GM06990 (cell line): ENCODE measurements around the gene MRPS27.

ENCODE experiments used
- DNase-seq: peaks from one replicate; pipeline ENCODE4 v3.0.0-alpha.2; 2011; ENCODE audit not compliant: insufficient read length; ENCODE audit errors: extremely low read depth
- H3K27me3 ChIP-seq: replicated peaks from 2 replicates; pipeline ENCODE4 v1.6.0; 2011; ENCODE audit warnings: low read length; ENCODE audit not compliant: control insufficient read depth, insufficient read depth
- H3K36me3 ChIP-seq: 2 replicates; pipeline ENCODE4 v1.5.1; 2011; ENCODE audit warnings: low read length; ENCODE audit not compliant: control insufficient read depth, insufficient read depth
- H3K4me3 ChIP-seq: replicated peaks from 2 replicates; pipeline ENCODE4 v1.5.1; 2011; ENCODE audit warnings: low read depth, mild to moderate bottlenecking, control low read depth, low read length
- TF ChIP-seq, protein P1 (sequence below): IDR thresholded peaks from 2 replicates; pipeline ENCODE4 v1.5.1; 2011; ENCODE audit warnings: low read length, control low read depth, mild to moderate bottlenecking, inconsistent platforms; ENCODE audit not compliant: insufficient read depth, poor library complexity, severe bottlenecking

The MRPS27 gene

DNA sequence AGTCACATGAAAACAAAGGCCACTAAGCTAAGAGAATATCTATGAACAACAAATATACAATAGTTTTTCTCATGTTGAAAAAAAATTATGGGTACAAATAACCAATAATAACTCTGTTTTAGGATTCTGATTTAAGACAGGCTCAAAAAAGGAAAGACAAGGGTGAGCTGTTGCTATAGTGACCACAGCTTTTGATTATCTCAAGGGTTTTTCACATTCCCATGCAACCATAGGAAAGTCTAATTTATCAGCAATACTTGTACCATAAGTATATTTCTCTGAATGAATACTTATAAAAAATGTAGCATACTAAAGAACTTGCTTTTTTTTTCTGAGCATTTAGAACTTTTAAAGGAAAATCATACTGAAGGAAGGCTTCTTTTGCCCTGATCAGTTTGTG lies 68.0 kb downstream of the MRPS27 start:
- no peaks in the 10 kb centered on the region for H3K27me3 ChIP-seq
- no peak overlapping the region for H3K4me3 ChIP-seq
- TF ChIP-seq, protein P1, sequence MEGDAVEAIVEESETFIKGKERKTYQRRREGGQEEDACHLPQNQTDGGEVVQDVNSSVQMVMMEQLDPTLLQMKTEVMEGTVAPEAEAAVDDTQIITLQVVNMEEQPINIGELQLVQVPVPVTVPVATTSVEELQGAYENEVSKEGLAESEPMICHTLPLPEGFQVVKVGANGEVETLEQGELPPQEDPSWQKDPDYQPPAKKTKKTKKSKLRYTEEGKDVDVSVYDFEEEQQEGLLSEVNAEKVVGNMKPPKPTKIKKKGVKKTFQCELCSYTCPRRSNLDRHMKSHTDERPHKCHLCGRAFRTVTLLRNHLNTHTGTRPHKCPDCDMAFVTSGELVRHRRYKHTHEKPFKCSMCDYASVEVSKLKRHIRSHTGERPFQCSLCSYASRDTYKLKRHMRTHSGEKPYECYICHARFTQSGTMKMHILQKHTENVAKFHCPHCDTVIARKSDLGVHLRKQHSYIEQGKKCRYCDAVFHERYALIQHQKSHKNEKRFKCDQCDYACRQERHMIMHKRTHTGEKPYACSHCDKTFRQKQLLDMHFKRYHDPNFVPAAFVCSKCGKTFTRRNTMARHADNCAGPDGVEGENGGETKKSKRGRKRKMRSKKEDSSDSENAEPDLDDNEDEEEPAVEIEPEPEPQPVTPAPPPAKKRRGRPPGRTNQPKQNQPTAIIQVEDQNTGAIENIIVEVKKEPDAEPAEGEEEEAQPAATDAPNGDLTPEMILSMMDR: no peak

DNA sequence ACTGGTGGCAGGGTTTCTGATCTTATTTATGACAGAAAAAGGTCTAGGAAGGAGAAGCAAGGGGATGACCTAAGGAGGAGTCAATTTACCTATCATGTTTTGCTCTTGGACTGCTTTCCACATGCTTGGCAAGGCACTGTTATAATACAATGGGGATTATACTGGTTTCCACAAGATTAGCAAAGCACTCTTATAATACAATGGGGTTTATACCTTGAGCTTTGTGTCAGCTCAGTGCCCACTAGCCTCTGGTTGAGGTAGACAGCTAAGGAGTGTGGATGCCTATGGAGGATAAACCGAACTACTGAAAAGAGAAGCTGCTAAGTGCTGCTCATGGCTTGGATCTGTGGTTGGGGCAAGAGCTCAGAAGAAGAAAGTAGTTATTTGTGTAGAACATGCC lies 68.7 kb downstream of the MRPS27 start:
- TF ChIP-seq, protein P1: no peak
- H3K27me3 ChIP-seq: no peaks in the 10 kb centered on the region
- no peak for DNase-seq
- H3K36me3 ChIP-seq: peaks cover 1% of the 10 kb centered on the region
- H3K4me3 ChIP-seq: no peak overlapping the region

More for the DNA sequence above, 68.0 kb downstream of the MRPS27 start:
- DNase-seq: no peak
- peaks cover 1% of the 10 kb centered on the region for H3K36me3 ChIP-seq

DNA sequence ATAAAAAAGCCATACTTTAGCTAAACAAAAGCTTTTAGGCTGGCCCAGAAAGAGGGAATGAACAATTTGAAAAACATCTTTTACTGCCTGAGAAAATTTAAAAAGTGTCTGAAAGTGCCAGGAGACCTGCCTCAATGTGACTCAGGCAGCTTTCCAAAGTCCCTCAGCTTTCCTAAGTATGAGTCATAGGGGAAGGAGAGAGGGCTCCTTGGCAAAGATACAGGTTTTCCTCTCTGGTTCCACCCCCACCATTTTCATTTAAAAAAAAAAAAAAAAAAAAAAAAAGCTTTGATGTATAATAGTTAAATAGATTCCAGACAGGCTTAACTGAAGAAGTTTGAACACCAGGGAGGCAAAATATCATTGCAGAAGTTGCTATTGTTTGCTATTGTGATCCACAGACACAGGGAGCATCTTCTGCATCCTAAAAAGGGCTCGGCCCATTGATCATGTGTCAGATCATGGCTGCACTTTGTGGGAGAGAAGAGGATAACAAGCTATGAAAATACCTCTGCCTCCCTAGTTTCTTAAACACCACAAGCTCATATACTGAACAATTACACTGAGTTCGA lies 71.5 kb downstream of the MRPS27 start:
- Histone ChIP-seq H3K36me3 (peaks cover 1% of the 10 kb centered on the region), H3K27me3 (no peaks in the 10 kb centered on the region), H3K4me3 (no peak overlapping the region)
- TF ChIP-seq, protein P1: no peak
- DNase-seq: no peak

DNA sequence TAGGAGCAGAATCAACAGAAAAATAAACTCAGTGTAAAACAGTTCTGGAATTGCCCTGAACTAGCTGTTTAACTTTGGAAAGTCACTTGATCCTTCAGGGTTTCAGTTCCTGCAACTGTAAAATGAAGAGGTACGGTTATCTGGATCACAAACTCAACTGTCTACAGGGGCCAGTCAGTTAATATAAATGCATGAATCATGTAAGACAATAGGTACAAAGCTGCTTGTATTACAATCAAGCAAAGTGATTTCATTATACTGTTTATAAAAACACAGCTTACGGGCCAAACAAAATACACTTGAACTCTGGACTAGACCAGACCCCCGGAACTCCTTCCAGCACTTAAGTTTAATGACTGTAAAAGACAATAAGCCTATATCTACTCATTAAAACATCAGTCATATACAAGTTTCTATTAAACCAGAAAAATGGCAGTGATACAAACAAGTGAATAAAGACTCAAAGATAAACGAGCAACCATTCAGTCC lies 73.0 kb downstream of the MRPS27 start:
- no peak overlapping the region for H3K4me3 ChIP-seq
- H3K36me3 ChIP-seq: peaks cover 1% of the 10 kb centered on the region
- TF ChIP-seq, protein P1: no peak
- H3K27me3 ChIP-seq: no peaks in the 10 kb centered on the region
- no peak for DNase-seq

DNA sequence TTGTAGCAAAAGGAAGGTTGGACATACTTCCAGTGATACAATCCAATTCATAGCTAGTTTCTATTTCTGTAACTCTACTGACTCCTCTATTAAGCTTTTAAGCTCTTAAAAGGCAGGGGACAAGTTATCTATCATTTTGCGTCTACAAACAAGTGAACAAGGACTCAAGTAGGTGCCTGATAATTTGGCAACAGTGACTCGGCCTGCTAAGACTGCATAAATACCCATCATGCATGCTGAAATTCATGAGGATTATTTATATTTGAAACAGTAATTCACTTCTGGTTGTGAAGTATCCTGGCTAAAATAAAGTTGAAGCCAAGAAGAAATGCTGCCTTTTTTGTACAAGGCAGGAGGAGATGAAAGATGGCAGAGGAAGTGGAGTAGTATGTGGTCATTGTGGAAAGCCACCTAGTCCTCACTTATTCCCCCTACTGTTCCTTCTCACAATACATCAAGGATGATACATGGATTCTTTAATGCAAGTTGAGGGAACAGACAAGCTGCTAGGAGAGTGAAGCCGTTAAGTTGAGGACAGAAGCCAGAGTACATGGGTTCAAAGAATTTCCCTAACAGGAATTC lies 74.0 kb downstream of the MRPS27 start:
- TF ChIP-seq, protein P1: no peak
- DNase-seq: no peak
- Histone ChIP-seq H3K36me3 (no peaks in the 10 kb centered on the region; the same call in 1 of the 2 replicates), H3K4me3 (no peak overlapping the region), H3K27me3 (no peaks in the 10 kb centered on the region)

DNA sequence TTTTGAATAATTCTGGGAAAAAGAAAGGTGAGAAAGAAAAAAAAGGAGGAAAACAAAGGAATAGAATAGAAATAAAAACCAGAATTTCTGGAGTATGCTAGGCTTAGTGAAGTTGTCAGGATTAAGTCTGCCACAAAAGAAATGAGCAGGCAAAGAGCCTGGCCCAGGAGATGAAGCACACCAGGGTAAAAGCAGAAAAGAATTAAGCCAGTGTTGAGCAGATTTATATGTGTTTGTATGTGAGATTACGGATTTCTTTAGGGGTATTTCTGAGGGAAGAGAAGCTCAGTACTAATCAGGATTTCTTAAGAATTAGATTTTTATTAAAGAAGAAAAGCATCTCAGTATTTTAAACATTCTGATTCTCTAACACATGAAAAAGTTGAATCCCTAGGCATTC lies 74.5 kb downstream of the MRPS27 start:
- Histone ChIP-seq H3K36me3 (no peaks in the 10 kb centered on the region; the same call in 1 of the 2 replicates), H3K4me3 (no peak overlapping the region), H3K27me3 (no peaks in the 10 kb centered on the region)
- no peak for DNase-seq
- TF ChIP-seq, protein P1: no peak
